Upper lobe of left lung (tissue), 6 donors: Measurements from ENCODE around the gene LYPD6B. TPM values are rescaled to one million over a fixed set of nuclear protein-coding genes. Genes with fewer than 3 reads are reported as not detected.

Experiments
- ATAC-seq, 2 donors: fragments of 200-7000 bp; cut with Tn5 transposase; one replicate each; pipeline ENCODE4 v1.9.1; 2022; ENCODE audit warnings: mild to moderate bottlenecking in 2 of 2, moderate library complexity in 2 of 2; ENCODE audit not compliant: low FRiP score in 2 of 2
- DNase-seq, 2 donors: peaks; one replicate each; pipeline ENCODE4 v3.0.0-alpha.2; 2019 to 2020
- H3K27ac ChIP-seq, 4 donors: fragments of 200-600 bp; sonication (generic); one replicate each; pipeline ENCODE4 v1.5.1; 2016 to 2019
- H3K27me3 ChIP-seq, 4 donors: fragments of 200-600 bp; sonication (generic); one replicate each; pipeline ENCODE4 v1.5.1; 2017 to 2019
- H3K36me3 ChIP-seq, 4 donors: fragments of 200-600 bp; sonication (generic); one replicate each; pipeline ENCODE4 v1.5.1; 2016 to 2019
- H3K4me1 ChIP-seq, 4 donors: fragments of 200-600 bp; sonication (generic); one replicate each; pipeline ENCODE4 v1.5.1; 2018 to 2019
- H3K4me3 ChIP-seq, 4 donors: fragments of 200-600 bp; sonication (generic); one replicate each; pipeline ENCODE4 v1.5.1; 2017 to 2019; ENCODE audit warnings: mild to moderate bottlenecking in 2 of 4, moderate library complexity in 1 of 4
- H3K9me3 ChIP-seq, 4 donors: fragments of 200-600 bp; sonication (generic); one replicate each; pipeline ENCODE4 v1.5.1; 2018 to 2019
- CTCF ChIP-seq, 6 experiments: fragments of 450-650 bp in 4 of 6; fragments of 200-600 bp in 2 of 6; sonication (generic) in 2 of 6; IDR thresholded peaks; one replicate each; pipeline ENCODE4 v1.5.1; 2016 to 2019; ENCODE audit warnings: antibody characterized with exemption in 6 of 6
- EP300 ChIP-seq, 4 donors: sonication (generic); formaldehyde crosslinking; IDR thresholded peaks; one replicate each; pipeline ENCODE4 v1.5.1; 2017; ENCODE audit warnings: antibody characterized with exemption in 4 of 4, control low read depth in 2 of 4
- POLR2A ChIP-seq, 4 donors: fragments of 450-650 bp; IDR thresholded peaks; one replicate each; pipeline ENCODE4 v1.5.1; 2016 to 2017; ENCODE audit warnings: antibody characterized with exemption in 4 of 4, mild to moderate bottlenecking in 2 of 4
- POLR2AphosphoS5 ChIP-seq, 2 donors: sonication (generic); formaldehyde crosslinking; IDR thresholded peaks; one replicate each; pipeline ENCODE4 v1.5.1; 2017; ENCODE audit warnings: antibody characterized with exemption in 2 of 2
- WGBS, 2 donors: methylation state at CpG; one replicate each; pipeline ENCODE4 v1.1.5; 2017 to 2018; 5-methylcytosine and 5-hydroxymethylcytosine counted together
- total RNA-seq, 6 donors: library from RNA; depleted of rRNA in 4 of 6; stranded (reverse); fragments of >200 nt in 4 of 6; gene quantifications; one replicate each; pipeline versions ENCODE4 v1.1.0 to v1.2.1, GENCODE V29; 2016 to 2021
- donor health status: DM: no; HTN: no; CAD: no; lungs with moderate emphysema.
- donor health status: DM: no; HTN: yes; CAD: no; lungs with severe emphysema.

Gene LYPD6B
- total RNA-seq, 6 donors from 2014 or later = 0.43 to 6.7 (median 1.1) TPM; not detected in 2

GRCh38 chr2:149173220-149173619 is 134.7 kb downstream of the LYPD6B start:
- Histone ChIP-seq H3K9me3 (no peaks in the 10 kb centered on the region), H3K4me1 (no peaks in the 10 kb centered on the region), H3K36me3 (no peaks in the 10 kb centered on the region), H3K27ac (no peak overlapping the region), H3K27me3 (no peaks in the 10 kb centered on the region), H3K4me3 (no peak overlapping the region)
- TF ChIP-seq EP300 (IDR thresholded peaks at IDR 0.05) (no peak), POLR2AphosphoS5 (IDR thresholded peaks at IDR 0.05) (no peak), CTCF (IDR thresholded peaks at IDR 0.05) (no peak), POLR2A (IDR thresholded peaks at IDR 0.05) (no peak)
- ATAC-seq (no peak), DNase-seq (no peak)
- 80 to 85% methylated on average over 3 of the region's 3 CpGs for WGBS, 2 donors

GRCh38 chr2:149175956-149176355 is 137.5 kb downstream of the LYPD6B start:
- DNase-seq (no peak), ATAC-seq (no peak)
- Histone ChIP-seq H3K36me3 (no peaks in the 10 kb centered on the region), H3K9me3 (no peaks in the 10 kb centered on the region), H3K27me3 (no peaks in the 10 kb centered on the region), H3K4me3 (no peak overlapping the region), H3K27ac (no peak overlapping the region), H3K4me1 (no peaks in the 10 kb centered on the region)
- 96 to 98% methylated on average over 2 of the region's 2 CpGs for WGBS, 2 donors
- TF ChIP-seq CTCF (IDR thresholded peaks at IDR 0.05) (no peak), EP300 (IDR thresholded peaks at IDR 0.05) (no peak), POLR2A (IDR thresholded peaks at IDR 0.05) (no peak)

- H3K4me1 ChIP-seq = peaks cover 0 to 3% (median 0%) of the 10 kb centered on the region in 4 donors
- no peak for TF ChIP-seq CTCF (IDR thresholded peaks at IDR 0.05)
- TF ChIP-seq POLR2A (IDR thresholded peaks at IDR 0.05) = no peak
- no peak for TF ChIP-seq EP300 (IDR thresholded peaks at IDR 0.05)
- no peak for TF ChIP-seq POLR2AphosphoS5 (IDR thresholded peaks at IDR 0.05)
- no peaks in the 10 kb centered on the region for H3K9me3 ChIP-seq
- H3K27me3 ChIP-seq = no peaks in the 10 kb centered on the region
- ATAC-seq (no peak), DNase-seq (no peak)
- no peak overlapping the region for H3K27ac ChIP-seq
- no peak overlapping the region for H3K4me3 ChIP-seq
- 87 to 88% methylated on average over 5 of the region's 5 CpGs for WGBS, 2 donors
- no peaks in the 10 kb centered on the region for H3K36me3 ChIP-seq
These were observed 140.1 kb downstream of the LYPD6B start for GRCh38 chr2:149178612-149179011.

GRCh38 chr2:149180226-149180875 is 141.9 kb downstream of the LYPD6B start:
- 75 to 83% methylated on average over 5 to 9 of the region's 9 CpGs for WGBS, 2 donors
- ATAC-seq (no peak), DNase-seq (peak in 1 of 2 donors; percentile 36)
- H3K36me3 ChIP-seq = no peaks in the 10 kb centered on the region
- no peak for TF ChIP-seq POLR2AphosphoS5 (IDR thresholded peaks at IDR 0.05)
- TF ChIP-seq EP300 (IDR thresholded peaks at IDR 0.05) = no peak
- no peak for TF ChIP-seq CTCF (IDR thresholded peaks at IDR 0.05)
- no peak for TF ChIP-seq POLR2A (IDR thresholded peaks at IDR 0.05)
- peaks cover 0 to 3% (median 0%) of the 10 kb centered on the region in 4 donors for H3K4me1 ChIP-seq
- H3K27ac ChIP-seq = no peak overlapping the region
- H3K27me3 ChIP-seq = no peaks in the 10 kb centered on the region
- no peak overlapping the region for H3K4me3 ChIP-seq
- no peaks in the 10 kb centered on the region for H3K9me3 ChIP-seq

- no peak for DNase-seq
- H3K36me3 ChIP-seq = no peaks in the 10 kb centered on the region
- no peak overlapping the region for H3K27ac ChIP-seq
- ATAC-seq = no peak
- no peak overlapping the region for H3K4me3 ChIP-seq
- peaks cover 0 to 3% (median 0%) of the 10 kb centered on the region in 4 donors for H3K4me1 ChIP-seq
- H3K27me3 ChIP-seq = no peaks in the 10 kb centered on the region
- TF ChIP-seq POLR2AphosphoS5 (IDR thresholded peaks at IDR 0.05) (no peak), CTCF (IDR thresholded peaks at IDR 0.05) (no peak), EP300 (IDR thresholded peaks at IDR 0.05) (no peak), POLR2A (IDR thresholded peaks at IDR 0.05) (no peak)
- whole genome bisulfite sequencing, 2 donors = 90 to 94% methylated on average over 1 of the region's 1 CpG
- H3K9me3 ChIP-seq = no peaks in the 10 kb centered on the region
These were observed 144.7 kb downstream of the LYPD6B start for GRCh38 chr2:149183187-149183586.
